ENCODE data around the gene SLC31A2.
"Not testable (repeated sequence)": the region's sequence is repeated elsewhere in the genome, so short reads cannot be mapped to it uniquely, and the experiment has no call there.

SLC31A2 gene, protein sequence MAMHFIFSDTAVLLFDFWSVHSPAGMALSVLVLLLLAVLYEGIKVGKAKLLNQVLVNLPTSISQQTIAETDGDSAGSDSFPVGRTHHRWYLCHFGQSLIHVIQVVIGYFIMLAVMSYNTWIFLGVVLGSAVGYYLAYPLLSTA

DNA sequence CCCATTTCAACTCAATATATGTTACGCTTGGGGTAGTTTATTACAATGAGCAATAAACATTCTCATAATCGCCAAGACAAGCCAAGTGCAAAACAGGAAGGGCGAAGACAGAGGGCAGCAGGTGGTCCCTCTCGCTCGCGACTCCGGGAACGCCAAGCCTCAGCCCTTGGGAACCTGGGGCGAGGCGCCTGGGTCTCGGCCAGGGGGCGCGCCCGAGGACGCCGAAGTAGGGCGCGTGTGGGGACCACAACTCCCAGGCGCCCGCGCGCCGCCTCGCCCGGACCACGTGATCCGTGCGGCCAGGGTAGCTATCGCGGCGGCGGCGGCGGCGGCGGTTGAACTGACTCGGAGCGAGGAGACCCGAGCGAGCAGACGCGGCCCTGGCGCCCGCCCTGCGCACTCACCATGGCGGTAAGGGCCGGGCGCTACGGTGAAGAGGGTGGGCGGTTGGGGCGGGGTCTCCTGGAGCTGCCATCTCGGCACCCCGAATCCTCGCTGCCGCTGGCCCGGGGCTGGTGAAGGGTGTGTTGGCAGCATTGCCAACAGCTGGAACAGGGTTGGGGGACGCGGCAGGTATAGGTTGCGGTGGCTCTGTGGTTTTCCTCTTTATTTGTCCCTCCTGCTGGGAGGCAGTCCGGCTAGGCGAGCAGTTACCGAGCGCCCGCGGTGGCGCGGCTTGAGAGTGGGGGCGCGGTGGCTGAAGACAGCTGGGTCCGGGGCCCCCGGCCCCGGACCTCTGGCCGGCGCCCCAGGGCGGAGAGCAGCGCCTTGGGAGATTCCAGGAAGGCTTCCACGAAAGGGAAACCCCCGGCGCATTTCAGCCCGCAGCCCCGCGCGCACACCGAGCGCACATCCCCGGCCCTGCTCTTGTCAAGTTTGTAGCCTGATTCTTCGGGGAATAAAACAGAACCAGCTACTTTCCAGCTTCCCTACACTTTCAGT lies at the start of gene SLC31A2:
Gene SLC31A2 (plus strand): TSS at position 338 of the 942 bp plus-strand sequence. CDS start 68 bp downstream, at position 406.
- peak; percentile 93 for DNase-seq

- not testable (repeated sequence) for DNase-seq
Observed at GRCh38 chr9:113105345-113105744, 45.5 kb upstream of the SLC31A2 start.

DNA sequence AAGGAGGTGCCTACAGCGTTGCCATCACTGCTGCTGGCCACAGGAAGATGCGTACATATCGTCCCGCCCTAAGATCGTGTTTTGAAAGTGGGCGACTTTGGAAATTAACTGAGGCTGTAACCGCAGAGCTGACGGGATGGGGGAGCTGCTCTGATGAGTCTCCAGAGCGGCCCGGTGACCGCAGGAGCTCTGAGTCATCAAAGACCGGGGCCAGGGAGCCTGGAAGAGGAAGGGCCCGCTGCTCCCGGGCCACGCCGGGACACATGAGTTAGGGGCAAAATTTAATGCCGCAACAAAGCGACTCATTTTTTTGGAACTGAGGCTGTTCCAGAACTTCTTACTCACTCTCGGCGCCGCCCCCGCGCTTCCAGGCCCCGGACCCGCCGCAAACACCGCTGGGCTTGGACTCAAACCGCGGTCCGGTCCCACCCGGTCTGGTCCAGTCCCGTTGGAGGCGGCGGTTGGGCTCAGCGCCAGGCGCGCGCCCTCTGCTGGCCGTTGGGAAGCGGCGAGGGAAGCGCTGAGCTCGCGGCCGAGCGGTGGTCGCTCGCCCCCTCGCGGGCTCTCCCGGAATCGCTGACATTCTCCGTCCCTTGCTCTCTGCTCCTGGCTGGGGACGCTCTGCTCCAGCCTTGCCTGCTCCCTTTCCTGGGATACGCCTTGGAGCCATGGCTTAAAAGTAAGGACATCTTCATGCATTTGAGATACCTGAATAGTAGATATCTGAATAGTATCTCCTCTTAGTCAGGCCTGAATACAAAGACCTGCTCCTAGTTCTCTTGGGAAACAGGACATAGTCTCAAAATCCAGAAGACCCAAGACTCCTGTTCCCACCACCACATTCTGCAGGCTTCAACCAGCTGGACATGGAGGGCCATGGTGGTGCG lies 39.5 kb upstream of the SLC31A2 start:
- peak; percentile 61 for DNase-seq

- not testable (repeated sequence) for DNase-seq
Observed at GRCh38 chr9:113112706-113113510, 37.9 kb upstream of the SLC31A2 start.

GRCh38 chr9:113118829-113119228 lies 32.0 kb upstream of the SLC31A2 start:
- DNase-seq: not testable (repeated sequence)

GRCh38 chr9:113125386-113126035 lies 25.3 kb upstream of the SLC31A2 start:
- no peak for DNase-seq

GRCh38 chr9:113129466-113129865 lies 21.3 kb upstream of the SLC31A2 start:
- DNase-seq: no peak

- no peak for DNase-seq
Observed at GRCh38 chr9:113129884-113130283, 20.9 kb upstream of the SLC31A2 start.

GRCh38 chr9:113131689-113132151 lies 19.1 kb upstream of the SLC31A2 start:
- no peak for DNase-seq

GRCh38 chr9:113137196-113138168 lies 13.3 kb upstream of the SLC31A2 start:
- no peak for DNase-seq

DNA sequence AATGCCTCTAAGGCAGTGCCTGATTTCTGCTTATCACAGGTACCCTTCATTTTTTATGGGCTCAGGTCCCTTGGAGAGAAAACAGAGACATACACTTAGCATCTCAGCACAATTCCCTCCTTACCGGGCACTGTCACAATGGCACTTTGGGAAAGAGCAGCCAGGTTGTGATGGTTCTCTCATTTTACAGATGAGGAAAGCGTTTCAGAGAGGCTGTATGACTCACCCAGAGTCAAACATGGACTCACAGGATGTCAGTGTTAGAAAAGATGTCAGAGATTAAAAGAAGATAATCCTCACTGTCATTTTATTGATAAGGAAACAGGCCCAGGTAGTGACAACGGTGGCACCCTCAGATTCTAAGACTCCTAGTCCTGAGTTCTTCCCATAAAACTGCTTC lies 12.0 kb upstream of the SLC31A2 start:
- no peak for DNase-seq

DNA sequence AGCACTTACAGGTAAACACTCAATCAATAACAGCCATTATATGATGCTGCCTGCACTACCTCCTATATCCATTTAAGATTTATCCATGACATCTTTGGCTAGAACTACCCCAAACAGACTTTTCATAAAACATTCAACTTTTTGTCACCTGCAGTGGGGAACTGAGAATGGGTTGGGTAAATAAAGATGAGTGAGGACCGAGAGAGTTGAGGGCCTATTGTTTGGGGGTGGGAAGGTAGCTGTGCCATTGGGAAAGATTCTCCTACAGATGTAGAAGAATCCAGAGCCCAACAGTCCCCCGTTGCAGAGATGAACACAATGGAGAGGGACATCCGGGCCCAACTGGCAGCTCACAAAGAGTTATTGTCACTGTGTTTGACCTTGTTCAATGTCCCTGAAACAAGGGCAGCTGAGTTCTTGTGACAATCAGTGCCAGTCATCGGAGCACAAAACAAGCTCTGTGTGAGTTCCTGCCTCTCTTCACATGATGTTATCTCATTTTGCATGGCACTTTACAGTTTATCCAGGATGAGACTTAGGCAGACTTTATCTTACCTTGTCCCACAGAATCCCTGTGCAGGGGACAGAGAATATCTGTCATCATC lies 11.5 kb upstream of the SLC31A2 start:
- DNase-seq: no peak

GRCh38 chr9:113139953-113140352 lies 10.9 kb upstream of the SLC31A2 start:
- no peak for DNase-seq

DNA sequence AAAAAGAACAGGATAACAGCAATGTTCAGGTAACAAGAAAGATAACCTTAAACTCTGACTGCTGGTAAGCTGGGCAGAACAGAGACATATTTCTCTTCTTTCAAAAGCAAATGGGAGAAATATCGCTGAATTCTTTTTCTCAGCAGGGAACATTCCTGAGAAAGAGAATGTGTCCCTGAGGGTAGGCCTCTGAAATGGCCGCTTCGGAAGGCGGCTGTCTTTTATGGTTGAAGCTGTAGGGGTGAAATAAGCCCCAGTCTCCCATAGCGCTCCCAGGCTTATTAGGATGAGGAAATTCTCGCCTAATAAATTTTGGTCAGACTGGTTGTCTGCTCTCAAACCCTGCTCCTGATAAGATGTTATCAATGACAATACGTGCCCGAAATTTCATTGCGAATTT lies 9.9 kb upstream of the SLC31A2 start:
- DNase-seq: not testable (repeated sequence)

DNA sequence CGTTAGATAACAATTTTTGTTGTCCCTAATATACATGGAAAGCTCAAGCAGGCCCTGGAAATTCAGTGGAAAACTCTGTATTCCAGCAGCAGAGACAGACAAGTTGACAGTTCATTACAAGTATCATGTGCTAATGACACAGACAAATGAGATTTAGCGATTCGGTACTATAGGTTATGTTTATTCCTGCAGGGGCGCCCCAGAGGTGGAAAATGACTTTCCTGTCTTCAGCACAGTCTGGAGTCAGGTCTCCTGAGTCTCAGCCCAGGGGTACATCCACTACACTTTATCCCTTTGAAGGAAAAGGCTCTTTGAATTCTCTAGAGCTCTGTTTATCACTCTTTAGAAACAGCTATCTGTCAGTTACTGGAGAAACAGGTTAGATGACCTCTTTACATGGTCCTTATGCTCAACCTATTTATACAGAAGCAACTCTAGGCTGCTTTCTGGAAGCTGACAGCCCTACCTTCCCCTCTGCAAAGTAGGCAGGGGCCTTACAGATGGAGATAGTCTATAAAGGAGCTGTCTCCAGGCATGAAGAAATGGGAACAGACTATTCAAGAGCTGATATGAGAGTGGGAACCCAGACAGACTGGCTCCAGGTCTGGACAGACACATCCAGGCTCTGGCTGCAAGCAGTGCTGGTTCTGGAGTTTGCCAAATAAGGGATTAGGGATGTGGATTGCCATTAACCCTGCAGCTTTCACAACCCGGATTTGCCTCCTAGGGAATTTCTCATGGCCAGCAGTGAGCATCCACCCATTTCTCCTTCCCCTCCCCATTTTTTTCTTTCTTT lies 7.2 kb upstream of the SLC31A2 start:
- DNase-seq: no peak

DNA sequence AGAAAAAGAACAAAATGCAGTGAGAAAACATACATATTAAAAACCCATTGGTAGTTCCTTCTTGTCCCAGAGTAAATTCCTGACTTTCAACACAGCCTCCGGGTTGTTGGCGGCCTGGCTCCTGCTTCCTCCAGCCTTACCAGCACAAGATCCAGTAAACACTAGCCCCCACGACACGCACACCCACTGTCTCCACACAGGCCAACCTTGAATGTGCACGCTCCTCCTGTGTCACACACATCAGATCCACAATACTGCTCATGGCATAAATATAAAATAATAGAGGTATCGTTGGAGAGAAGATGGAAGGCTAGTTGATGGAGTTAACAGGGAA lies 2.5 kb upstream of the SLC31A2 start:
- DNase-seq: no peak

DNA sequence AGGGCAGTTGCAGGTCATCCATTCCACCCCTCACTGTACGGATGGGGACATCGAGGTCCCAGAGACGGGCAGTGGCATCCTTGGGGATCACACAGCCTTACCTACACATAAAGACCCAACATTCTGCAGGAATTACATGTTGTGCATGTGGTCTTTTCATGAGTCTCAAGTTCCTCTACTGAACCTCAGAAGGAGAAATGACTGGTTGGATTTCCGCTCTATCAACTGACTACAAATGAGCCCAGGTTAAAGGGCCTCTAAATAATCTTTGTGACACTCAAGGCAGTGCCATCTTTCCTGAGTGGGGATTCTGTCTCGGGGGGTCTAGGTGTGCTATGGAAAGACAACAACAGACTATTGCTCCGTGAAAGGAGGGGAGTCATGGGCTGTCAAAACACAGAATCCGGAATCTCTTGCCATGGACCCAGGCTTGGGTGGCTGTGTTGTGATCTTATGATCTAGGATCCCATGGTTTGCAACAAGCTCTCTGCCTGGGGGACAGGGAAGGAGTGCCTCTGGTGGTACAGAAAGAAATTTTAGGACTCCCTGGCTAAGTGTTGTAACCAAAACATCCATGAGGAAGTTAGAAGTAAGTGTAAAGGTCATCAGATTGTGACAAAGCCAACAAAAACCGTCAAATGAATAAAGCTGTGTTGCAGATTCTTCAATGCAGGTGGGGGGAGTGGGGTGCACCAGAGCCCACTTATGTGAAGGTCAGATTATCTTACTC lies 1.9 kb upstream of the SLC31A2 start:
- no peak for DNase-seq

DNA sequence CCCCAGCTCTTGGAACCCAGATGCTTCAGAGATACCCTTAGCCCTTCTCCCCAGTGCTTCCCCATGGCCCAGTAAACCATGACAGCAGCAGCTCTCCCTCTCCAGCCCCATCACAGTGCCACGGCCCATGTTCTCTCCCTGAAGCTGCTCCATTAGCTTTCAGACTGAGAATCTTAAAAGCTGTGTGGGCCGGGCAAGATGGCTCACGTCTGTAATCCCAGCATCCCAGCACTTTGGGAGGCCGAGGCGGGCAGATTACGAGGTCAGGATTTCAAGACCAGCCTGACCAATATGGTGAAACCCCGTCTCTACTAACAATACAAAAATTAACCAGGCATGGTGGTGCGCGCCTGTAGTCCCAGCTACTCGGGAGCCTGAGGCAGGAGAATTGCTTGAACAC lies 1.2 kb upstream of the SLC31A2 start:
- not testable (repeated sequence) for DNase-seq

Measured in activated CD8-positive, alpha-beta memory T cell treated with anti-CD3 and anti-CD28 coated beads for 24 hours (primary cell).